ENCODE data around the gene NME4.

NME4 gene

DNA sequence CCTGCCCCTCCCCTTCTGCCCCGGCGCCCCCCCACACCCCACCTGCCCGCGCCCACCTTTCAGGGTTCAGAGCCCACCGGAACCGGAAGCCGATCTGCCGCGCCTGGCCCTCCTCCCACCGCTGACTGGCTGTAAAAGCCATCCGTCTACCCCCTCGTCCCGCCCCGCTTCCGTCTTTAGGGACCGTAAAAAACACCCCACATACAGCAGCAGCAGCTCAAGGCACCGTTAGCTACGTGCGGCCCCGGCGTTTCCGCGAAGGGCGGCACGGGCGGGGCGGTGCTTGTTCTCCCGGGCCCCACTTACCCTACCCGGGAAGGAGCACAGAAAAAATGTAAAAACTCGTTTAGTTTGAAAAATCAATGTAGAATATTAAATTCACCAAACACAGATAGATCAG, 26.6 kb upstream of the NME4 start, which contains the start of gene MRPL28 (continued):
- TF ChIP-seq ZNF624 (tag by site-specific recombination; IDR thresholded peaks at IDR 0.05) (no peak), ZNF121 (tag by site-specific recombination; IDR thresholded peaks at IDR 0.05) (no peak), HOXA7 (CRISPR knock-in tag; IDR thresholded peaks at IDR 0.05; ENCODE audit: borderline replicate concordance) (no peak), SP3 (tag by site-specific recombination; IDR thresholded peaks at IDR 0.05) (peak; percentile 85), ZBTB21 (tag by site-specific recombination; IDR thresholded peaks at IDR 0.05) (no peak), ZNF529 (tag by site-specific recombination; IDR thresholded peaks at IDR 0.05; ENCODE audit: insufficient replicate concordance) (no peak), ZNF341 (tag by site-specific recombination; IDR thresholded peaks at IDR 0.05; ENCODE audit: low read depth) (peak; percentile 68), ZIC2 (tag by site-specific recombination; IDR thresholded peaks at IDR 0.05) (no peak), ZNF404 (tag by site-specific recombination; IDR thresholded peaks at IDR 0.05) (no peak), ZNF660 (tag by site-specific recombination; IDR thresholded peaks at IDR 0.05) (peak; percentile 86), ZNF571 (tag by site-specific recombination; IDR thresholded peaks at IDR 0.05) (no peak), ZEB2 (tag by site-specific recombination; IDR thresholded peaks at IDR 0.05) (peak; percentile 89), KLF9 (tag by site-specific recombination; IDR thresholded peaks at IDR 0.05; ENCODE audit: low read depth) (peak; percentile 73), KLF7 (tag by site-specific recombination; IDR thresholded peaks at IDR 0.05; ENCODE audit: borderline replicate concordance) (0 out of 2 replicates have a peak, but pooled peaks have one; percentile 39), ZBTB20 (tag by site-specific recombination; IDR thresholded peaks at IDR 0.05) (peak; percentile 98), TRIM28 (IDR thresholded peaks at IDR 0.05; ENCODE audit: borderline replicate concordance, low read length) (no peak), ZXDB (tag by site-specific recombination; IDR thresholded peaks at IDR 0.05) (peak; percentile 60; the same call in 1 of the 2 replicates), ZBTB48 (tag by site-specific recombination; IDR thresholded peaks at IDR 0.05) (peak; percentile 100), EGR2 (tag by site-specific recombination; IDR thresholded peaks at IDR 0.05; ENCODE audit: low read depth) (peak; percentile 40; the same call in 1 of the 2 replicates)
- TF ChIP-seq, protein P1, sequence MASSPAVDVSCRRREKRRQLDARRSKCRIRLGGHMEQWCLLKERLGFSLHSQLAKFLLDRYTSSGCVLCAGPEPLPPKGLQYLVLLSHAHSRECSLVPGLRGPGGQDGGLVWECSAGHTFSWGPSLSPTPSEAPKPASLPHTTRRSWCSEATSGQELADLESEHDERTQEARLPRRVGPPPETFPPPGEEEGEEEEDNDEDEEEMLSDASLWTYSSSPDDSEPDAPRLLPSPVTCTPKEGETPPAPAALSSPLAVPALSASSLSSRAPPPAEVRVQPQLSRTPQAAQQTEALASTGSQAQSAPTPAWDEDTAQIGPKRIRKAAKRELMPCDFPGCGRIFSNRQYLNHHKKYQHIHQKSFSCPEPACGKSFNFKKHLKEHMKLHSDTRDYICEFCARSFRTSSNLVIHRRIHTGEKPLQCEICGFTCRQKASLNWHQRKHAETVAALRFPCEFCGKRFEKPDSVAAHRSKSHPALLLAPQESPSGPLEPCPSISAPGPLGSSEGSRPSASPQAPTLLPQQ (tag by site-specific recombination; IDR thresholded peaks at IDR 0.05): peak; percentile 91
- TF ChIP-seq, protein P2, sequence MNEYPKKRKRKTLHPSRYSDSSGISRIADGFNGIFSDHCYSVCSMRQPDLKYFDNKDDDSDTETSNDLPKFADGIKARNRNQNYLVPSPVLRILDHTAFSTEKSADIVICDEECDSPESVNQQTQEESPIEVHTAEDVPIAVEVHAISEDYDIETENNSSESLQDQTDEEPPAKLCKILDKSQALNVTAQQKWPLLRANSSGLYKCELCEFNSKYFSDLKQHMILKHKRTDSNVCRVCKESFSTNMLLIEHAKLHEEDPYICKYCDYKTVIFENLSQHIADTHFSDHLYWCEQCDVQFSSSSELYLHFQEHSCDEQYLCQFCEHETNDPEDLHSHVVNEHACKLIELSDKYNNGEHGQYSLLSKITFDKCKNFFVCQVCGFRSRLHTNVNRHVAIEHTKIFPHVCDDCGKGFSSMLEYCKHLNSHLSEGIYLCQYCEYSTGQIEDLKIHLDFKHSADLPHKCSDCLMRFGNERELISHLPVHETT (tag by site-specific recombination; IDR thresholded peaks at IDR 0.05): peak; percentile 22; the same call in 1 of the 2 replicates
- TF ChIP-seq, protein P3, sequence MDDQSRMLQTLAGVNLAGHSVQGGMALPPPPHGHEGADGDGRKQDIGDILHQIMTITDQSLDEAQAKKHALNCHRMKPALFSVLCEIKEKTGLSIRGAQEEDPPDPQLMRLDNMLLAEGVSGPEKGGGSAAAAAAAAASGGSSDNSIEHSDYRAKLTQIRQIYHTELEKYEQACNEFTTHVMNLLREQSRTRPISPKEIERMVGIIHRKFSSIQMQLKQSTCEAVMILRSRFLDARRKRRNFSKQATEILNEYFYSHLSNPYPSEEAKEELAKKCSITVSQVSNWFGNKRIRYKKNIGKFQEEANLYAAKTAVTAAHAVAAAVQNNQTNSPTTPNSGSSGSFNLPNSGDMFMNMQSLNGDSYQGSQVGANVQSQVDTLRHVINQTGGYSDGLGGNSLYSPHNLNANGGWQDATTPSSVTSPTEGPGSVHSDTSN (CRISPR knock-in tag; IDR thresholded peaks at IDR 0.05): peak; percentile 96
- TF ChIP-seq, protein P4, sequence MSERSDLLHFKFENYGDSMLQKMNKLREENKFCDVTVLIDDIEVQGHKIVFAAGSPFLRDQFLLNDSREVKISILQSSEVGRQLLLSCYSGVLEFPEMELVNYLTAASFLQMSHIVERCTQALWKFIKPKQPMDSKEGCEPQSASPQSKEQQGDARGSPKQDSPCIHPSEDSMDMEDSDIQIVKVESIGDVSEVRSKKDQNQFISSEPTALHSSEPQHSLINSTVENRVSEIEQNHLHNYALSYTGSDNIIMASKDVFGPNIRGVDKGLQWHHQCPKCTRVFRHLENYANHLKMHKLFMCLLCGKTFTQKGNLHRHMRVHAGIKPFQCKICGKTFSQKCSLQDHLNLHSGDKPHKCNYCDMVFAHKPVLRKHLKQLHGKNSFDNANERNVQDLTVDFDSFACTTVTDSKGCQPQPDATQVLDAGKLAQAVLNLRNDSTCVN (tag by site-specific recombination; optimal IDR thresholded peaks at IDR 0.05): peak; percentile 33
- TF ChIP-seq, protein P5, sequence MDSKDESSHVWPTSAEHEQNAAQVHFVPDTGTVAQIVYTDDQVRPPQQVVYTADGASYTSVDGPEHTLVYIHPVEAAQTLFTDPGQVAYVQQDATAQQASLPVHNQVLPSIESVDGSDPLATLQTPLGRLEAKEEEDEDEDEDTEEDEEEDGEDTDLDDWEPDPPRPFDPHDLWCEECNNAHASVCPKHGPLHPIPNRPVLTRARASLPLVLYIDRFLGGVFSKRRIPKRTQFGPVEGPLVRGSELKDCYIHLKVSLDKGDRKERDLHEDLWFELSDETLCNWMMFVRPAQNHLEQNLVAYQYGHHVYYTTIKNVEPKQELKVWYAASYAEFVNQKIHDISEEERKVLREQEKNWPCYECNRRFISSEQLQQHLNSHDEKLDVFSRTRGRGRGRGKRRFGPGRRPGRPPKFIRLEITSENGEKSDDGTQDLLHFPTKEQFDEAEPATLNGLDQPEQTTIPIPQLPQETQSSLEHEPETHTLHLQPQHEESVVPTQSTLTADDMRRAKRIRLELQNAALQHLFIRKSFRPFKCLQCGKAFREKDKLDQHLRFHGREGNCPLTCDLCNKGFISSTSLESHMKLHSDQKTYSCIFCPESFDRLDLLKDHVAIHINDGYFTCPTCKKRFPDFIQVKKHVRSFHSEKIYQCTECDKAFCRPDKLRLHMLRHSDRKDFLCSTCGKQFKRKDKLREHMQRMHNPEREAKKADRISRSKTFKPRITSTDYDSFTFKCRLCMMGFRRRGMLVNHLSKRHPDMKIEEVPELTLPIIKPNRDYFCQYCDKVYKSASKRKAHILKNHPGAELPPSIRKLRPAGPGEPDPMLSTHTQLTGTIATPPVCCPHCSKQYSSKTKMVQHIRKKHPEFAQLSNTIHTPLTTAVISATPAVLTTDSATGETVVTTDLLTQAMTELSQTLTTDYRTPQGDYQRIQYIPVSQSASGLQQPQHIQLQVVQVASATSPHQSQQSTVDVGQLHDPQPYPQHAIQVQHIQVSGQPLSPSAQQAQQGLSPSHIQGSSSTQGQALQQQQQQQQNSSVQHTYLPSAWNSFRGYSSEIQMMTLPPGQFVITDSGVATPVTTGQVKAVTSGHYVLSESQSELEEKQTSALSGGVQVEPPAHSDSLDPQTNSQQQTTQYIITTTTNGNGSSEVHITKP (tag by site-specific recombination; IDR thresholded peaks at IDR 0.05): peak; percentile 48
- TF ChIP-seq, protein P6, sequence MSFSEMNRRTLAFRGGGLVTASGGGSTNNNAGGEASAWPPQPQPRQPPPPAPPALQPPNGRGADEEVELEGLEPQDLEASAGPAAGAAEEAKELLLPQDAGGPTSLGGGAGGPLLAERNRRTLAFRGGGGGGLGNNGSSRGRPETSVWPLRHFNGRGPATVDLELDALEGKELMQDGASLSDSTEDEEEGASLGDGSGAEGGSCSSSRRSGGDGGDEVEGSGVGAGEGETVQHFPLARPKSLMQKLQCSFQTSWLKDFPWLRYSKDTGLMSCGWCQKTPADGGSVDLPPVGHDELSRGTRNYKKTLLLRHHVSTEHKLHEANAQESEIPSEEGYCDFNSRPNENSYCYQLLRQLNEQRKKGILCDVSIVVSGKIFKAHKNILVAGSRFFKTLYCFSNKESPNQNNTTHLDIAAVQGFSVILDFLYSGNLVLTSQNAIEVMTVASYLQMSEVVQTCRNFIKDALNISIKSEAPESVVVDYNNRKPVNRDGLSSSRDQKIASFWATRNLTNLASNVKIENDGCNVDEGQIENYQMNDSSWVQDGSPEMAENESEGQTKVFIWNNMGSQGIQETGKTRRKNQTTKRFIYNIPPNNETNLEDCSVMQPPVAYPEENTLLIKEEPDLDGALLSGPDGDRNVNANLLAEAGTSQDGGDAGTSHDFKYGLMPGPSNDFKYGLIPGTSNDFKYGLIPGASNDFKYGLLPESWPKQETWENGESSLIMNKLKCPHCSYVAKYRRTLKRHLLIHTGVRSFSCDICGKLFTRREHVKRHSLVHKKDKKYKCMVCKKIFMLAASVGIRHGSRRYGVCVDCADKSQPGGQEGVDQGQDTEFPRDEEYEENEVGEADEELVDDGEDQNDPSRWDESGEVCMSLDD (tag by site-specific recombination; IDR thresholded peaks at IDR 0.05): peak; percentile 72
- TF ChIP-seq, protein P7, sequence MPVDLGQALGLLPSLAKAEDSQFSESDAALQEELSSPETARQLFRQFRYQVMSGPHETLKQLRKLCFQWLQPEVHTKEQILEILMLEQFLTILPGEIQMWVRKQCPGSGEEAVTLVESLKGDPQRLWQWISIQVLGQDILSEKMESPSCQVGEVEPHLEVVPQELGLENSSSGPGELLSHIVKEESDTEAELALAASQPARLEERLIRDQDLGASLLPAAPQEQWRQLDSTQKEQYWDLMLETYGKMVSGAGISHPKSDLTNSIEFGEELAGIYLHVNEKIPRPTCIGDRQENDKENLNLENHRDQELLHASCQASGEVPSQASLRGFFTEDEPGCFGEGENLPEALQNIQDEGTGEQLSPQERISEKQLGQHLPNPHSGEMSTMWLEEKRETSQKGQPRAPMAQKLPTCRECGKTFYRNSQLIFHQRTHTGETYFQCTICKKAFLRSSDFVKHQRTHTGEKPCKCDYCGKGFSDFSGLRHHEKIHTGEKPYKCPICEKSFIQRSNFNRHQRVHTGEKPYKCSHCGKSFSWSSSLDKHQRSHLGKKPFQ (tag by site-specific recombination; IDR thresholded peaks at IDR 0.05): 0 out of 2 replicates have a peak, but pooled peaks have one; percentile 16
- TF ChIP-seq, protein P8, sequence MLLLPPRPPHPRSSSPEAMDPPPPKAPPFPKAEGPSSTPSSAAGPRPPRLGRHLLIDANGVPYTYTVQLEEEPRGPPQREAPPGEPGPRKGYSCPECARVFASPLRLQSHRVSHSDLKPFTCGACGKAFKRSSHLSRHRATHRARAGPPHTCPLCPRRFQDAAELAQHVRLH (tag by site-specific recombination; IDR thresholded peaks at IDR 0.05): peak; percentile 82
